SIG-M5 treated with dmso at 0.1 percent for 504 hours (cell line): ENCODE measurements around the gene SHISA4.
"Not testable (repeated sequence)": the region's sequence is repeated elsewhere in the genome, so short reads cannot be mapped to it uniquely, and the experiment has no call there.

ENCODE experiments used
- DNase-seq: peaks from one replicate; lab custom pipeline; 2025; ENCODE audit not compliant: unreplicated experiment; lab: John Stamatoyannopoulos, UW

SHISA4 gene, protein sequence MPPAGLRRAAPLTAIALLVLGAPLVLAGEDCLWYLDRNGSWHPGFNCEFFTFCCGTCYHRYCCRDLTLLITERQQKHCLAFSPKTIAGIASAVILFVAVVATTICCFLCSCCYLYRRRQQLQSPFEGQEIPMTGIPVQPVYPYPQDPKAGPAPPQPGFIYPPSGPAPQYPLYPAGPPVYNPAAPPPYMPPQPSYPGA

DNA sequence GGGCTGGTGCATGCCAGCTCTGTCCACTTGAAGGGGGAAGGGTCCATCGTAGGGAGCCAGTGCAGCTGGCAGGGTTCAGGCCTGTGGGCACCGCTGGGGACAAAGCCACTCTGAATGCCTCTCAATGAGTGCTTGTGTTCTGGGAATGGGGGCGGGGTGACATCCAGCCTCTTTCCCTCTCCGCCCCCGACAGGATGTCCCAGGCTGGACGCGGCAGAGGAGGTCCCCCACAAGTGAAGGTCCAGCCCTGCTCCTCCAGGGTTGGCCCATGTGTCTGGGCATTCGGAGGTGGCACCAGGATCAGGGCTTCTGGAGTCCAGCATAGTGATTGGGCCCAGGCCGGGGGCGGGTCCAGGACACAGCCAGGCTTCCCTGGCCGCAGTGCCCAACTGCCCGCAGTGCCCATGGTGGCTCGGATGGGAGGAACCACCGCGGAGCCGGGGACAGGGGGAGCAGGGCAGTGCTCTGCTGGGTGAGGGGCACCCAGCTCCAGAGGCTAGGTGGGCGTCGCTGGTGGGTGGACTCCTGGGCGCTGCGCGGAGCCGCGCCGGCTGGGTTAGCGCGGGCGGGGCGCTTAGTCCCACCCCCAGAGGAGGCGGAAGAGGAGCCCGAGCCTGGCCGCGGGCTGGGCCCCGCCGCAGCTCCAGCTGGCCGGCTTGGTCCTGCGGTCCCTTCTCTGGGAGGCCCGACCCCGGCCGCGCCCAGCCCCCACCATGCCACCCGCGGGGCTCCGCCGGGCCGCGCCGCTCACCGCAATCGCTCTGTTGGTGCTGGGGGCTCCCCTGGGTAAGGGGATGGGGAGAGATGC is at the start of gene SHISA4:
SHISA4 (plus strand) TSS at position 617 of the 808 bp plus-strand sequence; CDS start at position 714, 97 bp downstream.
- no peak for DNase-seq

DNA sequence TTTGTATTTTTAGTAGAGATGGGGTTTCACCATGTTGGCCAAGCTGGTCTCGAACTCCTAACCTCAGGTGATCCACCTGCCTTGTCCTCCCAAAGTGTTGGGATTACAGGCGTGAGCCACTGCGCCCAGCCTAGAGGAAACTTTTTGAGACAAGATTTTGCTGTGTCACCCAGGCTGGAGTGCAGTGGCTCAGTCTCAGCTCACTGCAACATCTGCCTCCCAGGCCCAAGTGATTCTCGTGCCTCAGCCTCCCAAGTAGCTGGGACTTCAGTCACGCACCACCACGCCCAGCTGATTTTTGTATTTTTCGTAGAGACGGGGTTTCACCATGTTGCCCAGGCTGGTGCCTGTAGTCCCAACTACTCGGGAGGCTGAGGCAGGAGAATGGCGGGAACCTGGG is 49.6 kb upstream of the SHISA4 start:
- DNase-seq: not testable (repeated sequence)

DNA sequence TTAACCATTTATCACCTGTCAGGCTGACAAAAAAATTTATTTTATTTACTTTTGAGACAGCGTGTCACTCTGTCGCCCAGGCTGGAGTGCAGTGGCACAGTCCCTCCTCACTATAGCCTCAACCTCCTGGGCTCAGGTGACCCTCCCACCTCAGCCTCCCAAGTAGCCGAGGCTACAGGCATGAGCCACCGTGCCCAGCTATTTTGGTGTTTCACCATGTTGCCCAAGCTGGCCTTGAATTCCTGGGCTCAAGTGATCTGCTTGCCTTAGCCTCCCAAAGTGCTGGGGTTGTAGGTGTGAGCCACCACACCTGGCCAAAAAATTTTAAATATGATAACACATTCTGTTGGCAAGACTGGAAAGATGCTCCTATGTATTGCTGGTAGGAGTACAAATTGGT is 48.6 kb upstream of the SHISA4 start:
- DNase-seq: no peak

DNA sequence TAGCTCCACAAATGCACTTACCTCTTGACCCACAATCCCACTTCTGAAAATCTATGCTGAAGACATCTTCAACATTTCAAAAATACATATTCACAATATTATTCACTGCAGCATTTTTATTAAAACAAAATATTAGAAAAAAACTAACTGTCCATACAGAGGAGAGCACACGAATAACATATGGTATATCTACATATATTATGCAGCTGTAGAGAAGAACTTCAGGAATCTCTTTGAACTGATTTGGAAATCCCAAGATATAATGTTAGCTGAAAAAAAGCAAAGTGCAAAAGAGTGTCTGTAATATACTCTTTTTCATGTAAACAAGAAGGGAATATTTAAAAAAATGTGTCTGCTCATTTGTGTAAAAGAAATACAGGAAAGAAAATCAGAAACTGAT is 48.2 kb upstream of the SHISA4 start:
- DNase-seq: no peak

DNA sequence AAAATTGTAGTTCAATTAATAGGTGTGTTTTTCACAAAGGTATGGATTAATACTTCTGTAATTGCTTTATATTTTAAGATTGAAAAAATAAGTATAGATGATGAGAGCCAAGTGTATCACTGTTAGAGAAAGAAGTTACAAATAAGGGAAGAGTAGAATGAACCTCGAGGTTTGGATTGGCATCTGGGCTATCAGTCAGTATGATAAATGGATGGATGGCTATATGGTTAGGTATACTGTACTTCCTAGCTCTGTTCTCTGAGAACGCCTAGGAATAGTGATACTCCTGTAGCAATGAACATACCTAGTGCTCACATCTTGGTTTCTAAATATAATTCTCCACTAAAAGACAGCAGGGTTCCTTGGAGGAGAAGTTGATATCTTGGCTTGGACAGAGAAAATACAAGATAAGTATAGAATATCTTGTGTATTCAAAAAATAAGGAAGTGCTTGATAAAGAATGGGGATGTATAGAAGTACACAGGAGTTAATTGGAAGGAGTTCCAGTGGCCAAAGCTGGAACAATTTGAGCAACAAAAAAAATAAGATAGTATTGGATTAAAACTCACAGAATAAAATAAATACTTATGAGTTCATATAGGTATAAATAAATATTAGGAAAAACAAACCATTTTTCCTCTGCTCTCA is 47.3 kb upstream of the SHISA4 start:
- peak; percentile 17 for DNase-seq

DNA sequence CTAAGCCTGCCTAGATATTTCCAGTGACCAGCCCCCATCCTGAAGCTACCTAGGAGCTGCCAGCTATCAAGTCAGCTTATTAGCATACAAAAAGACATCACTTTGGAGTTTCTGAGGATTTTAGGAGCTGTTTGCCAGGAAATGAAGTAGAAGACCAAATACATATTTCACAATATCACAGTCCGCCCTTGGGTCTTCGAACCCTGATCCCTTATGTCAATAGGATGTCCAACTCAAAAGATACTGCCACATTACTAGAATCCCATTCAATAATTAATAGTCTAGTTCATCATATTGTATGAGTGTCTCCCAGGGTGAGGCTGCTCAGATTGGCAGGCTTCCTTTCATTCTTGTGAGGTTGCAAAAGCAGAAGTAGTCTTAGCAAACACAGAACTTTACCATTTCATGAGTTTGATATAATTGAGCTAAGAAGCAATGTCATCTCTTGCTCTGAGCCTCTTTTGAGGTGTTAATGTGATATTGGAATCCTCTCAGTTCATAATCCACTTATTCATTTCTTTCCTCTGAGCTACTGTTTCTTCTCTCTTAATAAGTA is 46.1 kb upstream of the SHISA4 start:
- DNase-seq: peak; percentile 67

DNA sequence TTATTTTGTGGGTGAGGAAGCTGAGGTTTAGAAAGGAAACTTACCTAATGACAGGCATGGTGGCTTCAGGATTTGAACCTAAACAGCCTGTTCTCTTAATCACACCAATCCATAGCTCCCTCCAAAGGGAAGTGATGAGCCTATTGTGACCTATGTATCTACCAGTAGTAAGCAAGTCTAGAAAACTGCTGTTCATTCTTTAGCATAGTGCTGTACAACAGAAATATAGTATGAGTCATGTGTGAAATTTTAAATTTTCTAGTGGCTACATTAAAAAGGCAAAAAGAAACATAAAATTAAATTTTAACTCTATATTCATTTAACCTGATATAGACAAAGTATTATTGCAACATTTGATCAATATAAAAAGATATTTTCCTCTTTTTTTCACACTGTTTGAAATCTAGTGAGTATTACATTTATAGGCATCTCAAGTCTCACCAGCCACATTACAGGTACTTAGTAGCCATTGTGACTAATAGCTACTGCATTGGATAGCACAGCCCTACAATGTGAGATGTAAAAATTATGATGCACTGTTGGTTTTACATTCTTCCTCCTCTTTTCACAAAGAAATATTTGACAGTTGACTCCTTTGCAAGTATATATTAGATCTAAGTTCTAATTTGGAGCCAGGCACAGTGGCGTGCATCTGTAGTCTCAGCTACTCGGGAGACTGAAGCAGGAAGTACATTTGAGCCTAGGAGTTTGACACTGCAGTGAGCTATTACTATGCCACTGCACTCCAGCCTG is 43.2 kb upstream of the SHISA4 start:
- no peak for DNase-seq

DNA sequence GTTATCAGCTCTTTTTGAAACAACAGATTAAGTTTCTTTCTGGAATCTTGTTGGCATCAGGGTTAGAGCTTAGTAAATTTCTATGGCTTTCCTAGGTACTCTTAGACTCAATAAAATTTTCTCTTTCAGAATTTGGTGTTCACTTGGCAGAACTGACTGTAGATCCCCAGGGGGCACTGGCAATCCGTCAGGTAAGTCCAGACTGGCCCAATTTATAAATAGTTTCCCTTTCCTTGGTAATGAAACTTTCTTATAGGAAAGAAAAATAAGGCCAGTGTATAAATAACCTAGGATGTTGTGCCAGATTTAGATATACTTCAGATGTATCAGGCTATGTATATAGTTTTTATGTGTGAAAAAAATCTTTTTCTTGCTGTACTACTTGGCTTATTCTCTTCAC is 41.5 kb upstream of the SHISA4 start:
- DNase-seq: no peak

DNA sequence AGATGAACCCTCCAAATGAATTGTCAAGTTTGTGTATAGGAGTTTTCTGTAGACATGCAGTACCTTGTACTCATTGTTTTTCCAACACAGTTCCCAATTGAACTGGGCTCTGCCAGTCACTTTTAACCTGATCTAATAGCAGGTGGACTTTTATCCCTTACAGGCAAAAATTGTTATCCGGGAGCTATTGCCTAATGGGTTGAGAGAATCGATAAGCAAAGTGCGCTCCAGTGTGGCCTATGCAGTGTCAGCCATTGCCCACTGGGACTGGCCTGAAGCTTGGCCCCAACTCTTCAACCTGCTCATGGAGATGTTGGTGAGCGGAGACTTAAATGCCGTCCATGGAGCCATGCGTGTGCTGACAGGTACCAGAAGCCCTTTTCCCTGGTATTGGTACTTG is 40.5 kb upstream of the SHISA4 start:
- no peak for DNase-seq

DNA sequence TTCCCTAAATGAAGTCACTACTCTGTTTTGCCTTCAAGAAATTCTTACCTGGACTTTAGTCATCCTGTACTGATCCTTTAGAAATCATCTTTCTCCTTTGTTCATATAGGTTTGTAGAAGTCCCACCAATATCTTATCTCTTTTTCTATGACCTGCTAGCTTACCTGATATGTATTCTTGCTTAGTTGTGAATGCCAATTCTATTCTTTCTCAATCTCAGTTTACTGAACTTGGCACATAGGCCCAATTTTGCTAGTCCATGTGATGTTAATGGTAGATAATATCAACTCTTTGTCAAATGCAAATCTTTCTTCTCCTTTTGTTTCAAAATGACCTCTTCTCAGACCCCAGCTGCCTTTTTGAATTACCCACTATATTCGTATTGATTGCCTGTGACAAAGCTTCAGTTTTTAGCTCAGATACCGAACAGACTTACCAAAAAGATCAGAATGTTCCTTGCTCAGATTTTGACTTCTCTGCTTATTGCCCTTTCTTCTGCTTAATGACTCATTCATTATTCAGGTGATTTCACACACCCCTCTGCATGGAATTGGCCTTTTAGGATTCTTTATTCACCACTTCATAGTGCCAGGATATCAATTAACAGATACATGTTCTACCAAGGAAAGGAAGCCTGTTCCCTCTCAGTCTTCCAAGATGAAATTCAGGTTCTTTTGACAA is 39.2 kb upstream of the SHISA4 start:
- no peak for DNase-seq

DNA sequence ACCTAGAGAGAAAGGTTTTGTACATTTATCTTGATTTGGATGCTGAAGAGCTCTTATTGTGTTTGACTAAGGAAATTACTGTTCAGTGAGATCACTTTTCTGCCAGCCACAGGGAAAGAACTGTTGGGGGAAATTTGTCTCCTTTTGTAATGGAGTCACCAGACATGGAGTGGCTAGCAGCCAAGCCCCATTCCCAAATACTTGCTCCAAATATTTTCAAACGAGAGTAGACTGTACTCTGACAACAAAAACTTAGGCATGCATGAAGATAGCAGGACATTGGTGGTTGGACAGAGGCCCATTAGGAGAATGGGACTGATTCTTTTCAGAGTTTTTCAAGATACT is 38.7 kb upstream of the SHISA4 start:
- no peak for DNase-seq

DNA sequence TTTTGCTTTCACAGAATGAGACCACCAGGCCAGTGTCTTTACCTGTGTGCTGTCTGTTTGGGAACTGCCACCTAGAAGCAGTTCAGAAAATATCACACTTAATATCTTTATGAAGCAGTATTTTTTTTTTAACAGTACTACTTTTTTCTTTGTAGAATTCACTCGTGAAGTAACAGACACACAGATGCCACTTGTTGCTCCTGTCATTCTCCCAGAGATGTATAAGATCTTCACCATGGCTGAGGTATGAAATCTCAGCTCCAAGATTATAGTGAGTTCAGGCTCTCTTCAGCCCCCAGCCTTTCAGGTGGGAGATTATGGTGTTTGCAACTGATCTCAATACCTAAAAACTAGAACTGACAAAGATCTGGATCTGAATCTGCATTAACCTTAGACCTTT is 36.7 kb upstream of the SHISA4 start:
- no peak for DNase-seq

DNA sequence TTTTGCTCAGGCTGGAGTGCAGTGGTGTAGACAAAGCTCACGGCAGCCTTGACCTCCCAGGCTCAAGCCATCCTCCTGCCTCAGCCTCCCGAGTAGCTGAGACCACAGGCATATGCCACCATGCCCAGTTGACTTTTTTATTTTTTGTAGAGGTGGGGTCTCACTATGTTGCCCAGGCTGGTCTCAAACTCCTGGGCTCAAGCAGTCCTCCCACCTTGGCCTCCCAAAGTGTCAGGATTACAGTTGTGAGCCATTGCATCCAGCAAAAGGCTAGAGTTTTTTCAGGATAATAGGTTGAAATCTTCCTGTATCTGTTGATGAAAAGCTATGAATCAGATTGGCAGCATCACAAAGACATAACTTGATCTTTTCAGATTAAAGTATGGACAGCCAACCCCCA is 32.0 kb upstream of the SHISA4 start:
- not testable (repeated sequence) for DNase-seq

DNA sequence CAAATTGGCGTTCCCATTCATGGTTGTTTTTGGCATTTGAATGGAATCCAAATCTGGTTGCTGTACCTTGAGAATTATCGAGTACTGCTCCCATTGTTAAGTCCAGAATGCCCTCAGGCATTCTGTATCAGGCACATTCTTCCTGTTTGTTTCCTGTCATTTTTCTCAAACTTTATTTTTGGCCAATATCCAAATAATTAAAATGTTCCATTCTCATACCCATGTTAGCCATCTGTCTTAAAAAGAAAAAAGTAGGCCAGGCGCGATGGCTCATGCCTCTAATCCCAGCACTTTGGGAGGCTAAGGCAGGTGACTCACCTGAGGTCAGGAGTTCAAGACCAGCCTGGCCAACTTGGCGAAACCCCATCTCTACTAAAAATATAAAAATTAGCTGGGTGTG is 29.3 kb upstream of the SHISA4 start:
- no peak for DNase-seq

DNA sequence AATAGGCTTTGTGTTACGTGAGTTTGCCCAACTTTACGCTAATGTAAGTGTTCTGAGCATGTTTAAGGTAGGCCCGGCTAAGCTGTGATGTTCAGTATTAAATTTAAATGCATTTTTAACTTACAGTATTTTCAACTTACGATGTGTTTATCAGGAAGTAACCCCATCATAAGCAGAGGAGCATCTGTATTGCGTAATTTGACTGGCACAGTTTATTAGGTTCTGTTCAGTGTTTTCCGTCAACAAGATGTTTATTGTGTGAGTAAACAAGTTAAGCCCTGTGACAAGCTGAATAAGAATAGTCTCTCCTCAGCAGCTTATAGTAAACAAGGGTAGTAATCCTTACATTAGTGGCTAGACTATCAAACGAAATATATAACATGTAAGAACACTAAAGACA is 27.2 kb upstream of the SHISA4 start:
- no peak for DNase-seq

DNA sequence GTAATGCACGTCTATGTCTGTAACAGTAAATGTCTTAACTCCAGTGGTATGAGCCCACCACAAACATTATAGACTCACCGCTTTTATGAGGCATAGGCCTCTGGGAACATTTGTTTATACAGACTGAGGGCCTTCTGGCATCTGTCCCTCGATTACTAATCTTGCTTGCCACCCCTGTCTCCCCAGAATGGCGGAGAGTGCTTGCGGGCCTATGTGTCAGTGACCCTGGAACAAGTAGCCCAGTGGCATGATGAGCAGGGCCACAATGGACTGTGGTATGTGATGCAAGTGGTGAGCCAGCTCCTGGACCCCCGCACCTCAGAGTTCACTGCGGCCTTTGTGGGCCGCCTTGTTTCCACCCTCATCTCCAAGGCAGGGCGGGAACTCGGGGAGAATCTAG is 18.3 kb upstream of the SHISA4 start:
- DNase-seq: no peak

DNA sequence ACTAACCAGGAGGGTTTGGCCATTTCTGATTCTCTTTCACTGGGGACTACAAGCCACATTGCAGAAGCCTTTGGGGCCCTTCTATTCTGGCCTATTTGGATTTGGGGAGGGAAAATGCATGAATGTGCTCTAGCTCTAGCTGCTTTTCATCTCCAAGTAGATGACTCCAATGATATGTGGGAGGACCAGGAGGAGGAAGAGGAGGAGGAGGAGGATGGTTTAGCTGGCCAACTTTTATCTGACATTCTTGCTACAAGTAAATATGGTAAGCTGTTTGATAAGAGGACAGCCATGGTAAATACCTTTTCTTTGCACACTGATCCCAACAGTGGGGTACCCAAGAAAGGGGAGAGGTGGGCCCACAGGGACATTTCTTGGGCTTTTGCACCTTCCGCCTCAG is 14.0 kb upstream of the SHISA4 start:
- DNase-seq: no peak

DNA sequence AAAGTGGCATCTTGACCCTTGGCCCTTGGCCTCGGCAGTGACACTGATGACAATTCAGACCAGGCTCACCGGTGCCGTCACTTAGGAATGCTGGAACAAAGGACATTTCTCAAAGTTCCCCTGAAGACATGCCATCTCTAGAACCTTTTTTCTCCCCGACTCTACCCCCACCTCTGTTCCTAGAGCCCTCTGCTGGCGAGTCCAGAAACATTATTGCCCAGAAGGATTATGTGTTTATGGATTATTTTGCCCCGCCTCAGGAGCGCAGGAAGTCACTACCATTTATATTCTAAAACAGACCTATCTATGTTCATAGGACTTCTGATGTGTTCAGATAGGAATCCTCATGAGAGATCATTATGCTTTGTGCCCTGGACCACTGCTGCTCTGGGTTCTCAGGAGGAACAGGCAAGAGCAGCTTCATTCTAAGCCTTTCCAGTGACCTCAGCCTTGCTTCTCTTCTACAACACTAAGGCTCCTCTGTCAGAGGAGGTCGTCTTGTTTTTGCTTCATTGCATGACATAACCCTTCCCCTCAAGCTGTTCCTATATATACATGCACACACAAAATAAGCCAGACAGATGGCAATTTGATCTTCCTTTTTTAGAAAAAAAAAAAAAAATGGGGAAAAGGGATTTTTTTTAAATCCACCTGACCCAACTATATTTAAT is 12.4 kb upstream of the SHISA4 start:
- DNase-seq: peak; percentile 34

DNA sequence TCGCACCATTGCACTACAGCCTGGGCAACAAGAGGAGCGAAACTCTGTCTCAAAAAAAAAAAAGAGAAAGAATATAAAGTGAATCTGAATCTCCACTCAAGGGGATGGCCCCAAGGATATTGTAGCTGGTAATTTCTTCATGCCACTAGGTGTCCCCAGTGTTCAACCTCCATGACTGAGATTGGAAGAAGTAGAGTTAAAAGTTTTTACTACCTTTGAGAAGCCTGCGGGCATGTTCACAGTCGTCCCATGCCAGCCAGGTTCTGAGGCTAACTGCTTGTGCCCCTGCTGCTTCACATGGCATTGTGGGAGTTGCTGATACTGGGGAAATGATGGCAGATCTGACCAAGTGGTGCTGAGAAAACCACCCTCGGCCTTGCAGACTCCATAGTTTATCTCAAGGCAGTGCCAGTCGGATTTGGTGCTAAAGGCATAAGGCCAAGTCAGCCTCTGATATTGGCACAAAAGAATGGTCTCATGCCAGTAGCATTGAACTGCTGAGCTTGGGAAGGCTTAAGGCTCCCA is 10.8 kb upstream of the SHISA4 start:
- peak; percentile 68 for DNase-seq
